Stromal cell of bone marrow (primary cell): ENCODE data around the gene CPEB1.
"Not testable (repeated sequence)": the region's sequence is repeated elsewhere in the genome, so short reads cannot be mapped to it uniquely, and the experiment has no call there.

Experiments used
- DNase-seq: peaks from one replicate; pipeline ENCODE4 v3.0.0-alpha.2; 2012; ENCODE audit warnings: low read depth

Gene CPEB1

DNA sequence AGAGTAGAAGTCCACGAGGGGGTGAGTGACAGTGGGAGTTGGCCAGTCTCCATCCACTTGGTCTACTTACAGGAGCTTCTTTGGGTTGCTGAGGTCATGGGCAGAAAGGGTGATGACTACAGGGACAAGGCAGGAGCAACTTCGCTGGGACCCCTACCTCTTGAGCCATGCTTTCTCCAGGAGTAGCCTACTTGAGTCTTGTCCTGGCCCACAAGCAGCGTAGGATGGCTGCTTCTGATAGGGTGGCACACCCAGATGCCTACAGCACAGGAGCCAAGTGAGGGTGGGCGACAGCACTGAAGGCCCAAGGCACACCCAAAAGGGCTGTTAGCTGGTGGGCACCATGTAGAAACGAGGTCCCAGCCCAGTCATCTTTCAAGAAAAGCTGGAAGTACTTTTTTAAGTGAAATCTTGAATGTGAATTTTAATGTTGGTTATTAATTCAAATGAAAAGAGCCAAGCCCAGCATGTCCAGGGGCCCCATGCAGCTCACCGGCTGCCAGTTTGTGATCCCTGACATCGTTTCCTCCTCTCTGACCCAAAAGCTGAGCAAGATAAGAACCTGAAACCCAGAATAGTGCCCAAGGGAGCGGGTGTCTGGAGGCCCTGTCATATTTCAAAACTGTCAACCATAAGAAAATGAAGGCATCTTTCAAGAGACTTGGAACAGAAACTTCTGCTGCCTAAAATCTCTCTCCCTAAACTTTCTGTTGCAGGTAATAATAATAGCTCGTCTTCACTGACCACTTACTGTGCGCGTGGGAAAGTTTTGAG is 2.2 kb upstream of the CPEB1 start:
- DNase-seq: no peak

DNA sequence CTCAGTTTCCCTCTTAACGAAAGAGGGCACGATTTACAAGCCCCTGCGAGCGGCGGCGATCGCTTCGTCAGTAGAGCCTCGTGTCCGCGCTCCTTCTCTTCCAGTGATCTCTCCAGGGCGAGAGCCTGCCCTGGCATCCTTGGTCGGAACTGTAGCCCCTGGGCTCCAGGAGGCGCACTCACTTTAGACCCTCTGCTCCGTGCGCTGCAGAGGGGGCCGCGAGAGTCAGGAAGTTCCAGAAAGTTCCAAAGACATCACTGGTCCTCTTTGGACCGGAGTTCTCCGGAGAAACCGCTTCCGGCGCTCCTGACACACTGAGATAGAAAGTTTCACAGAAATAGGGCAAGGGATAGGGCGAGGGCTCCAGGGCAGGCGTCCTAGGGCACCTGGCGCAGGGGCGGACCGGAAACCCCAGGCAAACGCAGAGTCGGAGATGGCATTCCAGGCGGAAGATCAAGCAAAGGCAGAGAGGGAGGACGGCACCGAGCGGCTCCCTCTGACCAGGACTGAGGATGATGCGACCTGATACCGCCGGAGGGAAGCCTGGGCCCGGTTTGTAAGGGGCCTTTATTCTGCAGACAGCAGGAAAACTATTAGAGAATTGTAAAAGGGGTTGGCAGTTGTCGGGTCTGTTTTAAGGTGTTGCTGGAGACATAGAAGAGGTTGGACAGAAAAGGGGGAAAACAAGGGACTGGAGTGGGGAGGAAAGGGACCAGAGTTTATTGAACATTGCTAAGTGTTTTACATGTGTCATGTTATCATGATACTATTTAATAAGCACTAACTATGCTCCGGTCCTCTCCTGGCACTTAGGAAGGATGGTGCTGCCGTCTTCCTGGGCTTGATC is 1.3 kb upstream of the CPEB1 start:
- DNase-seq: no peak

DNA sequence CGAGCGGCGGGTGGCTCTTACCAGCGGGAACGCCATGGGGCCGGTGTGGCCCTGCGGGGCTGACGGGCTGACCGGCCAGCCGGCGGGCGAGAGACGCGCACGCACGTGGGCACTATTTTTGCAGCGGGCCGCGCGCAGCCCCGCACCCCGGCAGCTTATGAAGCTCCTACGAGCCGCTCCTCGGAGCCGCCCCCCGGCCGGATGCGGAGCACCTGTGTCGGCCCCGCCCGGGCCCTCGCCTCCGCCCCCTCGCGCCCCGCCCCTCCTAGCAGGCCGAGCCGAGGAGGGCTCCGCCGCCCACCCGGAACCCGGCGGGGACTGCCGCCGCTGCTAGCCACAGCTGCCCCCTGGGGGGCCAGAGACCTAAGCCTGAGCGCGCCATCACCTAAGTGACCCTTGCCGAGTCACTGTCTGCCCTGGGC is 683 bp upstream of the CPEB1 start:
- no peak for DNase-seq

- no peak for DNase-seq
Observed at GRCh38 chr15:82646250-82647044, 716 bp downstream of the CPEB1 start.

- not testable (repeated sequence) for DNase-seq
Observed at GRCh38 chr15:82644967-82645852, 2.0 kb downstream of the CPEB1 start.

DNA sequence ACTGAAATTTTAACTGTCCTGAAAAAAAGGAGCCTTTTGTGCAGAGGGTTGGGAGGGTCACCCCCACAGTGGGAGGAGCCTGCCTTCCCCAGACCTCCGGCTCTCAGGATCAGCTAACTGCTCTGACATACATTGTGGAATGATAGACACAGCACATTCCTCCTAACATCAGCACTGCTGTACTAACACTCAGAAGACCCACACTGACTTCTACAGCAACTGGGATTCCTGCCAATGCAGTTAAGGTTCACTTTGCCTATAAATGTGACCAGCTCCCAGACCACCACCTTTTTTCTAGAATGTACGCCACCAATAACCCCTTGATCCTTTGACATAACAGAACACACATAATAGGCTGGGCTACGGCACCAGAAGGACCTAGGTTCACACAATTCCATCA is 3.2 kb downstream of the CPEB1 start:
- no peak for DNase-seq

GRCh38 chr15:82642656-82643055 is 4.5 kb downstream of the CPEB1 start:
- DNase-seq: no peak

- DNase-seq: no peak
Observed at GRCh38 chr15:82641129-82641798, 5.9 kb downstream of the CPEB1 start.

DNA sequence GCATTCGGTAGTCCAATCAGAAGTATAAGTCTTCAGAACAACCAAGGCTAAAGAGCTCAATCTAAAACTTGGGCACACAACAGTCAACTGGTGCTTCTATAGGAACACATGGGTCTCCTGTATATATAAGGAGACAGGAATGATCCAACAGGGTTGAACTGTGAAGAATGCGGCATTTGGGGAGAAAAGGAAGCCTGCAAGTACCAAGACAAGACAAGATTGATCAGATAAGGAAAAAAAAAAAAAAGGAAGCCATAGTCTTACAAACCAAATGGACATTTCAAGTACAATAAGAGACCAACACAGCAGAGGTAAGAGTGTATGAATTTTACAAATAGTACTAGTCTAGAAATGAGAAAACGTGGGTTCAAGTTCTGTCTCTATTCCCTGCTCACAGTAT is 6.5 kb downstream of the CPEB1 start:
- no peak for DNase-seq

DNA sequence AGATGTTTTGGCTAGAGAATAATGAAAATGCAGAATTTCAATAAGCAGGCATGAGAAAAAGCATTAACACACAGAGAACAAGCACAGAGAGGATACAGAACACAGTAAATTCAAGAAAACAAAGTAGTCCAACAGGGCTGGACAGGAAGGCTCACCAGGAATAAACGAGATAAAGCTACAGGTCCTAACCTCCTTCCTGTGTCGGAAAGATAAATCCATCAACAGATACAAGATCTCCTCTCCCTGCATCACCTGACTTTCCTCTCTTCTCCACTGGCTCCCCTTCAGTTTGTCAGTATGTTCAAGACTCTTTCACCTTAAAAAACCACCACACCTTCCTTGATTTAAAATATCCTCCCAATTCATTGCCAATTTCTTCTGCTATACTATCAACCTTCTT is 11.4 kb downstream of the CPEB1 start:
- DNase-seq: no peak

DNA sequence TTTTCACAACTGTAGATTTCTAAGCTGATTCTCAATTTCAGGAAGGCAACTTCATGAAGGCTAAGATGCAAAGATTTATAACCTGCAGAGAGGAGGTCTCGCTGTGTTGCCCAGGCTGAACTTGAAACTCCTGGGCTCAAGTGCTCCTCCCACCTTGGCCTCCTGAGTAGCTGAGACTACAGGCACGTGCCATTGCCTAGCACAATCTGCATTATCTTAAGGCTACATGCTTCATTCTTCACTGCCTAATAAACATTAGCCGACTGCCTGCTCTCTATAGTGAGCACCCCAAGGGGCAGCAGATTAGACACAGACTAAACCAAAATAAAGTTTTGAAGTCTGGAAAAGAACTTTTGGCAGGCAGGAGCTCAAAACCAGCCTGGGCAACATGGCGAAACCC is 17.1 kb downstream of the CPEB1 start:
- no peak for DNase-seq

GRCh38 chr15:82625136-82625535 is 22.0 kb downstream of the CPEB1 start:
- no peak for DNase-seq

GRCh38 chr15:82624438-82624837 is 22.7 kb downstream of the CPEB1 start:
- DNase-seq: no peak

- no peak for DNase-seq
Observed at GRCh38 chr15:82624008-82624407, 23.2 kb downstream of the CPEB1 start.

DNA sequence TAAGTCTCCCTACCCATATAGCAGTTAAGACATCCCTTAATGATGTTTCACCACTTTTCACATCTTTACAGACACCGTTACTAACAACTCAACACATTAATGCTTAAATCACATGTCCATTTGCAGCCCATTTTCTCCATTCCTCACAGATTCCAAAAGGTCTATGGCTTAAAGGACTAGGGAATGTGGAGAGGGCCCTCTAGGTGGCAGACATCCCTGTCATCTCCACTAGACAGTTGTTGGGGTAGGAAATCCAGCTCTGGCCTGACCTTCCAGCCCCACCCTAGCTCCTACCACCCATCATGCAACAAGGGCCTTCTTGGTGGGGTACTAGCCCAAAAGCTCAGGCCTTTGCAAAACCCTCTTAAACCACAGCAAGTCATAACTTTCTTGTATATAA is 25.2 kb downstream of the CPEB1 start:
- no peak for DNase-seq

- no peak for DNase-seq
Observed at GRCh38 chr15:82613747-82614146, 33.4 kb downstream of the CPEB1 start.

GRCh38 chr15:82611348-82611747 is 35.8 kb downstream of the CPEB1 start:
- no peak for DNase-seq

DNA sequence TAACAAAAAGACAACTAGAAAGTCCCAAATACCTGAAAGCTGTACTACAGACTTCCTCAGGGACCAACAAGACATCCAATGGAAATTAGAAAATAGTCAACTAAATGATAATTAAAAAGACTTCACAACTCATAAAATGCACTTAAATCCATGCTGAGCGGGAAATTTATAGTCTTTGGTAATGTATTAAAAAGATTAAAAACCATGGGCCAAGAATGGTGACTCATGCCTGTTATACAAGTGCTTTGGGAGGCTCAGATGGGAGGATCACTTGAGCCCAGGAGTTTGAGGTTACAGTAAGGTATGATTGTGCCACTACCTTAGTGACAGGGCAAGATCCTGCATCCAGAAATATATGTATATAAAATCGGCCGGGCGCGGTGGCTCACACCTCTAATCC is 45.0 kb downstream of the CPEB1 start:
- DNase-seq: no peak

DNA sequence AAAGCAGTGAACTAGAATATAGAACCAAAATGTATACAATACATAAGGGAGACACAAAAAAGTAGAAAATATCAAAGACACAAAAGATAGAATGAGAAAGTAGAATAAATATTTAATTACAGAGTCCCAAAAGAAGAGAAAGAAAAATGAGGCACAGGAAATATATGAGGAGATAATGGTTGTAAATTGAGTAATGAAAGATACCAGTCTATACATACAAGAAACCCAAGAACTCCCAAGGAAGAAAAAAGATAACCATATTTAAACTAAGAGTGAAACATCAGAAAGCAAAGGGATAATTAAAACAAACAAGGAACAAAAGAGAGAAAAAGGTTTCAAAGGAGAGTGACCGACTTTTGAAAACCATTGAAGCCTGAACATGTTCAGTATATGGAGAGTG is 47.3 kb downstream of the CPEB1 start:
- DNase-seq: no peak

DNA sequence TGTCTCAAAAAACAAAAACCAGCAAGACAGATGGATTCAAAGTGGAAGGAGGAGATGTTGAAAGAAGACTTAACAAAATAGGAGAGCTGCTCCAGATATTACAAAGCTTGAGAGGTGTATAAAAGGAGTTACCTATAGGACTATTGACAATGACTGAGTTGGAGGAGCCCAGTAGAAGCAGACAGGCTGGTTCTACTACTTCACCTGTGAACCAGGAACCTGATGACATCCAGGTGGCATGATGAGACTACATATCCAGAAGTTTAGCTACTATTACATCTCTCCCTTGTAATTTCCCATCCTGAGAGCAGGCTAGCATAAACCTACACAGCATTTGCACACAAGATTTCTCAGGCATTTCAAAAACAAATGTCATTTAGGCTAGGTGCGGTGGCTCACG is 49.3 kb downstream of the CPEB1 start:
- DNase-seq: no peak

DNA sequence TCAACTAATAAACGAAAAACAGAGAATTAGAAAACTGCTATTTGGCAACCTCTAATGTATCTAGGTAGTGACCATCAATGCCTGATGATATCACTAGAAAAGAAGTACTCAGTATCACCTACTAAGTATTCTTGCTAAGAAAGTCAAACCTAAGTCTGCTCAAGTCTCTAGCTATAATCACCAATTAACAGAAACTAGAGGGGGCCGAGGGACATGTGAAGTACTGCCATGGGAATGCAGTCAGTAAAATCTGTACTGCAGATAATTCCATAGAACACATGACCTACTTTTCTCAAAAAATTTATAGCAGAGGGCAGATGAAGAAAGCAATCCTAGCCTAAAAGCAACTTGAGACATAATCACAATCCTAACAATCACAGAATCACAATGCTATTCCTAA is 51.4 kb downstream of the CPEB1 start:
- DNase-seq: no peak
